ENCODE measurements around the gene MELTF. TPM values are rescaled to one million over a fixed set of nuclear protein-coding genes. Genes with fewer than 3 reads are reported as not detected.

The MELTF gene
- total and polyA plus RNA-seq, 9 of the 15 experiments (the other 6 are each of a cell fraction or from before 2014, with no cell fraction given) = 0.35 to 10.5 (median 4.5) TPM

DNA sequence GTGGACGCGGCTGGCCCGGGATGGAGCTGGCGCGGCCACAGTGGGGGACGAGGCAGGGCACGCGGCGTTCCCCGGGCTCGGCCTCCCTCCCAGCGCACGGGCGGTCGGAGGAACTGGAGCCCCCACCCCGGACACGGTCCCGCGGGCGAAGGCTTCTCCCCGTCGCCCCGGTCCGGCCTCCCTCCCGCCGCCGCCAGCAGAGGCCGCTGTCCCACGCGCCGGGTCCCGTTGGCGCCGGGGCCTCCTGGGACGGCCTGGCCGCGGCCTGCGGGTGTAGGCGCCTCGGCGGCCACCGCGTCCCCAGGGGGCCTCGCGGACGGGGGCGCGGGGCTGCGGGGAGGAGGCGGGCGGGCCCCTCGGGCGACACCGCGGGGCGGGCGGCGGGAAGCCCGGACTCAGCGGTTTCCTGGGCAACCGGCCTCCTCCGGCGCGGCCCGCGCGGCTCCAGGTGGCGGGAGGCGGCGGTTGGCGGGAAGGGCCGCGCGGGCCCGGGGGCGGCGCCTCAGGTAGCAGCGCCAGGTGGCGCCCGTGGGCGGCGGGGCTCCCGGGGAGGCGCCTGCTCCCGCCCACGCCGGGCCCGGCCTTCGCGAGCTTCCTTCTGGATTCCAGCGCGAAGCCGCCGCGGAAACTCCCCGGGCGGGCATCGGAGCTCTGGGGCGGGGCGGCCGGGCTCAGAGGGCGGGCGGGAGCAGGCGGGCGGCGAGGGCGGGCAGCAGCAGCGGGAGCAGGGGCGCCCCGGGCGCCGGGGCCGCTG is 26.7 kb downstream of the MELTF start (continued):
- peak; percentile 54; the same call in 1 of the 2 replicates for TF ChIP-seq L3MBTL2 (IDR thresholded peaks at IDR 0.05)
- TF ChIP-seq, protein P1, sequence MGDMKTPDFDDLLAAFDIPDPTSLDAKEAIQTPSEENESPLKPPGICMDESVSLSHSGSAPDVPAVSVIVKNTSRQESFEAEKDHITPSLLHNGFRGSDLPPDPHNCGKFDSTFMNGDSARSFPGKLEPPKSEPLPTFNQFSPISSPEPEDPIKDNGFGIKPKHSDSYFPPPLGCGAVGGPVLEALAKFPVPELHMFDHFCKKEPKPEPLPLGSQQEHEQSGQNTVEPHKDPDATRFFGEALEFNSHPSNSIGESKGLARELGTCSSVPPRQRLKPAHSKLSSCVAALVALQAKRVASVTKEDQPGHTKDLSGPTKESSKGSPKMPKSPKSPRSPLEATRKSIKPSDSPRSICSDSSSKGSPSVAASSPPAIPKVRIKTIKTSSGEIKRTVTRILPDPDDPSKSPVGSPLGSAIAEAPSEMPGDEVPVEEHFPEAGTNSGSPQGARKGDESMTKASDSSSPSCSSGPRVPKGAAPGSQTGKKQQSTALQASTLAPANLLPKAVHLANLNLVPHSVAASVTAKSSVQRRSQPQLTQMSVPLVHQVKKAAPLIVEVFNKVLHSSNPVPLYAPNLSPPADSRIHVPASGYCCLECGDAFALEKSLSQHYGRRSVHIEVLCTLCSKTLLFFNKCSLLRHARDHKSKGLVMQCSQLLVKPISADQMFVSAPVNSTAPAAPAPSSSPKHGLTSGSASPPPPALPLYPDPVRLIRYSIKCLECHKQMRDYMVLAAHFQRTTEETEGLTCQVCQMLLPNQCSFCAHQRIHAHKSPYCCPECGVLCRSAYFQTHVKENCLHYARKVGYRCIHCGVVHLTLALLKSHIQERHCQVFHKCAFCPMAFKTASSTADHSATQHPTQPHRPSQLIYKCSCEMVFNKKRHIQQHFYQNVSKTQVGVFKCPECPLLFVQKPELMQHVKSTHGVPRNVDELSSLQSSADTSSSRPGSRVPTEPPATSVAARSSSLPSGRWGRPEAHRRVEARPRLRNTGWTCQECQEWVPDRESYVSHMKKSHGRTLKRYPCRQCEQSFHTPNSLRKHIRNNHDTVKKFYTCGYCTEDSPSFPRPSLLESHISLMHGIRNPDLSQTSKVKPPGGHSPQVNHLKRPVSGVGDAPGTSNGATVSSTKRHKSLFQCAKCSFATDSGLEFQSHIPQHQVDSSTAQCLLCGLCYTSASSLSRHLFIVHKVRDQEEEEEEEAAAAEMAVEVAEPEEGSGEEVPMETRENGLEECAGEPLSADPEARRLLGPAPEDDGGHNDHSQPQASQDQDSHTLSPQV (IDR thresholded peaks at IDR 0.05) = peak; percentile 77; the same call in 1 of the 2 replicates
- no peak for TF ChIP-seq EHMT2 (IDR thresholded peaks at IDR 0.05)
- no peak for TF ChIP-seq MTA2 (IDR thresholded peaks at IDR 0.05; ENCODE audit: low read depth)
- peak; percentile 40; the same call in 1 of the 2 replicates for TF ChIP-seq PHF8 (IDR thresholded peaks at IDR 0.05; ENCODE audit: borderline replicate concordance, low read length)
- TF ChIP-seq EZH2 (IDR thresholded peaks at IDR 0.05; ENCODE audit: borderline replicate concordance, low read depth, low read length) = no peak
- no peak for TF ChIP-seq PTBP1 (IDR thresholded peaks at IDR 0.05; ENCODE audit: low read depth, low read length)
- no peak for TF ChIP-seq HBP1 (CRISPR knock-in tag; IDR thresholded peaks at IDR 0.05)
- TF ChIP-seq ZNF134 (CRISPR knock-in tag; conservative IDR thresholded peaks at IDR 0.05) = no peak
- peak in 2 of 3 experiments; percentile 29 to 58 for TF ChIP-seq YY1 (IDR thresholded peaks at IDR 0.05; ENCODE audit: borderline replicate concordance in 1 of 3, control insufficient read depth in 1 of 3, extremely low read depth in 1 of 3, insufficient read depth in 3 of 3, insufficient read length in 1 of 3, insufficient replicate concordance in 2 of 3, low read depth in 1 of 3, low read length in 2 of 3)
- TF ChIP-seq, protein P2, sequence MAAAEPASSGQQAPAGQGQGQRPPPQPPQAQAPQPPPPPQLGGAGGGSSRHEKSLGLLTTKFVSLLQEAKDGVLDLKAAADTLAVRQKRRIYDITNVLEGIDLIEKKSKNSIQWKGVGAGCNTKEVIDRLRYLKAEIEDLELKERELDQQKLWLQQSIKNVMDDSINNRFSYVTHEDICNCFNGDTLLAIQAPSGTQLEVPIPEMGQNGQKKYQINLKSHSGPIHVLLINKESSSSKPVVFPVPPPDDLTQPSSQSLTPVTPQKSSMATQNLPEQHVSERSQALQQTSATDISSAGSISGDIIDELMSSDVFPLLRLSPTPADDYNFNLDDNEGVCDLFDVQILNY (CRISPR knock-in tag; IDR thresholded peaks at IDR 0.05) = no peak
- TF ChIP-seq AFF4 (CRISPR knock-in tag; IDR thresholded peaks at IDR 0.05) = no peak
- TF ChIP-seq SIN3B (IDR thresholded peaks at IDR 0.05; ENCODE audit: low read depth) = peak; percentile 58
- TF ChIP-seq ZSCAN29 (IDR thresholded peaks at IDR 0.05) = peak; percentile 31; the same call in 1 of the 2 replicates
- no peak for TF ChIP-seq KLF1 (tag; IDR thresholded peaks at IDR 0.05)
- TF ChIP-seq PML (IDR thresholded peaks at IDR 0.05; ENCODE audit: low read length) = no peak

Measured in K562 (cell line).